ENCODE results near the gene PHC2. TPM values are rescaled to one million over a fixed set of nuclear protein-coding genes. Genes with fewer than 3 reads are reported as not detected.

PHC2 gene
- total and polyA plus RNA-seq, 2 of the 13 experiments (the other 11 are each of a cell fraction or from before 2014, with no cell fraction given), result 52.5 to 84.9 TPM

- TF ChIP-seq ZNF230 (CRISPR knock-in tag; IDR thresholded peaks at IDR 0.05), result peak; percentile 70; the same call in 1 of the 2 replicates
- 0 out of 2 replicates have a peak, but pooled peaks have one; percentile 6 for TF ChIP-seq HNF1B (CRISPR knock-in tag; IDR thresholded peaks at IDR 0.05)
- 0 out of 2 replicates have a peak, but pooled peaks have one; percentile 22 for TF ChIP-seq ZNF430 (CRISPR knock-in tag; IDR thresholded peaks at IDR 0.05)
- 0 out of 2 replicates have a peak, but pooled peaks have one; percentile 31 for TF ChIP-seq NFKBIZ (CRISPR knock-in tag; IDR thresholded peaks at IDR 0.05)
- TF ChIP-seq, protein P1, sequence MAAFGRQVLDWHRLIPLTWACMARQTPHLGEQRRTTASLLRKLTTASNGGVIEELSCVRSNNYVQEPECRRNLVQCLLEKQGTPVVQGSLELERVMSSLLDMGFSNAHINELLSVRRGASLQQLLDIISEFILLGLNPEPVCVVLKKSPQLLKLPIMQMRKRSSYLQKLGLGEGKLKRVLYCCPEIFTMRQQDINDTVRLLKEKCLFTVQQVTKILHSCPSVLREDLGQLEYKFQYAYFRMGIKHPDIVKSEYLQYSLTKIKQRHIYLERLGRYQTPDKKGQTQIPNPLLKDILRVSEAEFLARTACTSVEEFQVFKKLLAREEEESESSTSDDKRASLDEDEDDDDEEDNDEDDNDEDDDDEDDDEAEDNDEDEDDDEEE (CRISPR knock-in tag; IDR thresholded peaks at IDR 0.05), result 0 out of 2 replicates have a peak, but pooled peaks have one; percentile 38
Observed at GRCh38 chr1:33347650-33347992, 83.3 kb downstream of the PHC2 start (continued).

DNA sequence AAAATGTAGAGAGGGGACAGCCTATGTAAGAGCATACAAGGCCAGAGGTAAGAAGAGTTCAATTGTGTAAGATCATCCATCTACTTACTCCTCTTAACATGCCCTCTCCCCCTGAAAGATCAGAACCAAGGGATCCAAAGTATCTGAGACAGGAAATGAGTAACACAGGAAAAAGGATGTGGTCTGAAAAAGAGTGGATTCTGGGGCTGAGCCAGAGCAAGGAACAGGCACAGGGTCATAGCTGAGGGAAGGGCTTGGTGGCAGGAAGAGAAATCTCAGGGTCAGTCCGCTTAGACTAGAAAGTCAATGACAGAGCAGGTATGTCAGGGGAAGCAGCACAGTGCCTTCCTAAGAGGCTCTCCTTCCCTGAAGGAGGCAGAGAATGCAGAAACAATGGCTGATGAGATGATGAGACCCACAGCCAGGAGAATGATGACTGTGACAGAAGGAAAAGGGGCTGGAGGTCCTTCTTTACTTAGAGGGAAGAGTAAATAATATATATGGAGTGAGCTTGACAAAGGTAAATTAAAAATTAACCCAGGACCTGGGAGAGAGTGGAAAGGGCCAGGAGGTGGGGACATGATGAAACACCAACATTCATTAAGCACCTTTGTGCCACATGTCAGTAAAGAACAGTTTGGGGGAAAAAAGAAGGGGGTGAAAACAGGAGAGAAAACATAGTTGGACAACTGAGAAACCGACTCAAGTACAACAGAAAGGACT is 83.8 kb downstream of the PHC2 start:
- BruUV-seq (replicated peaks), result no TSS peak
- peaks cover 3% of the 10 kb centered on the region; the same call in 1 of the 2 replicates for H4K20me1 ChIP-seq (ENCODE audit: insufficient read depth, low read length)
- in situ Hi-C loops (cut with HindIII; ENCODE audit: extremely low pct_ligation_motif_present, low pct_unique_long_range_greater_than_20kb), result no loop called here
- TF ChIP-seq TMF1 (CRISPR knock-in tag; IDR thresholded peaks at IDR 0.05; ENCODE audit: low read depth), result no peak
- peak; percentile 73; the same call in 1 of the 2 replicates for TF ChIP-seq MEIS2 (CRISPR knock-in tag; IDR thresholded peaks at IDR 0.05)
- peak; percentile 45; the same call in 1 of the 2 replicates for TF ChIP-seq NCOR1 (IDR thresholded peaks at IDR 0.05; ENCODE audit: borderline replicate concordance, low read length)
- TF ChIP-seq HMG20B (CRISPR knock-in tag; conservative IDR thresholded peaks at IDR 0.05), result peak; percentile 44; the same call in 1 of the 2 replicates
- TF ChIP-seq, protein P2, sequence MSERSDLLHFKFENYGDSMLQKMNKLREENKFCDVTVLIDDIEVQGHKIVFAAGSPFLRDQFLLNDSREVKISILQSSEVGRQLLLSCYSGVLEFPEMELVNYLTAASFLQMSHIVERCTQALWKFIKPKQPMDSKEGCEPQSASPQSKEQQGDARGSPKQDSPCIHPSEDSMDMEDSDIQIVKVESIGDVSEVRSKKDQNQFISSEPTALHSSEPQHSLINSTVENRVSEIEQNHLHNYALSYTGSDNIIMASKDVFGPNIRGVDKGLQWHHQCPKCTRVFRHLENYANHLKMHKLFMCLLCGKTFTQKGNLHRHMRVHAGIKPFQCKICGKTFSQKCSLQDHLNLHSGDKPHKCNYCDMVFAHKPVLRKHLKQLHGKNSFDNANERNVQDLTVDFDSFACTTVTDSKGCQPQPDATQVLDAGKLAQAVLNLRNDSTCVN (CRISPR knock-in tag; IDR thresholded peaks at IDR 0.05; ENCODE audit: borderline replicate concordance), result 0 out of 2 replicates have a peak, but pooled peaks have one; percentile 22
- TF ChIP-seq TCF7 (IDR thresholded peaks at IDR 0.05; ENCODE audit: low read depth), result no peak; the same call in 1 of the 2 replicates
- TF ChIP-seq, protein P3, sequence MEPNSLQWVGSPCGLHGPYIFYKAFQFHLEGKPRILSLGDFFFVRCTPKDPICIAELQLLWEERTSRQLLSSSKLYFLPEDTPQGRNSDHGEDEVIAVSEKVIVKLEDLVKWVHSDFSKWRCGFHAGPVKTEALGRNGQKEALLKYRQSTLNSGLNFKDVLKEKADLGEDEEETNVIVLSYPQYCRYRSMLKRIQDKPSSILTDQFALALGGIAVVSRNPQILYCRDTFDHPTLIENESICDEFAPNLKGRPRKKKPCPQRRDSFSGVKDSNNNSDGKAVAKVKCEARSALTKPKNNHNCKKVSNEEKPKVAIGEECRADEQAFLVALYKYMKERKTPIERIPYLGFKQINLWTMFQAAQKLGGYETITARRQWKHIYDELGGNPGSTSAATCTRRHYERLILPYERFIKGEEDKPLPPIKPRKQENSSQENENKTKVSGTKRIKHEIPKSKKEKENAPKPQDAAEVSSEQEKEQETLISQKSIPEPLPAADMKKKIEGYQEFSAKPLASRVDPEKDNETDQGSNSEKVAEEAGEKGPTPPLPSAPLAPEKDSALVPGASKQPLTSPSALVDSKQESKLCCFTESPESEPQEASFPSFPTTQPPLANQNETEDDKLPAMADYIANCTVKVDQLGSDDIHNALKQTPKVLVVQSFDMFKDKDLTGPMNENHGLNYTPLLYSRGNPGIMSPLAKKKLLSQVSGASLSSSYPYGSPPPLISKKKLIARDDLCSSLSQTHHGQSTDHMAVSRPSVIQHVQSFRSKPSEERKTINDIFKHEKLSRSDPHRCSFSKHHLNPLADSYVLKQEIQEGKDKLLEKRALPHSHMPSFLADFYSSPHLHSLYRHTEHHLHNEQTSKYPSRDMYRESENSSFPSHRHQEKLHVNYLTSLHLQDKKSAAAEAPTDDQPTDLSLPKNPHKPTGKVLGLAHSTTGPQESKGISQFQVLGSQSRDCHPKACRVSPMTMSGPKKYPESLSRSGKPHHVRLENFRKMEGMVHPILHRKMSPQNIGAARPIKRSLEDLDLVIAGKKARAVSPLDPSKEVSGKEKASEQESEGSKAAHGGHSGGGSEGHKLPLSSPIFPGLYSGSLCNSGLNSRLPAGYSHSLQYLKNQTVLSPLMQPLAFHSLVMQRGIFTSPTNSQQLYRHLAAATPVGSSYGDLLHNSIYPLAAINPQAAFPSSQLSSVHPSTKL (CRISPR knock-in tag; IDR thresholded peaks at IDR 0.05), result peak; percentile 63

More for the DNA sequence above, 83.8 kb downstream of the PHC2 start:
- DNase-seq (ENCODE audit: low spot score) (peak; percentile 94), ATAC-seq (peak; percentile 73), FAIRE-seq (peak; percentile 88)
- H2AFZ ChIP-seq (ENCODE audit: low read length), result no peak overlapping the region
- H3K27ac ChIP-seq (ENCODE audit: extremely low read length, insufficient read depth, low read length), result peak overlapping the region; percentile 92
- 2% methylated on average over 2 of the region's 2 CpGs for WGBS (ENCODE audit: low lambda C conversion rate)
- POLR2A ChIA-PET, result interaction anchor here (0.9 to 2.7 kb wide), 11 partner anchors 8 to 165 kb away, joined by 3 to 16 read pairs (median 5); partner anchors contain the start of genes A3GALT2 and TRIM62
- H3K79me2 ChIP-seq (ENCODE audit: insufficient read depth, low read length), result peaks cover 69% of the 10 kb centered on the region
- peaks cover 82% of the 10 kb centered on the region for H3K4me1 ChIP-seq (ENCODE audit: insufficient read depth, low read length)
- peak overlapping the region; percentile 81 for H3K9ac ChIP-seq (ENCODE audit: insufficient read depth, low read depth, low read length)
- peaks cover 2 to 18% of the 10 kb centered on the region in 2 experiments; a peak in 2 of 5 replicates for H3K36me3 ChIP-seq (replicated peaks in 1 of 2; ENCODE audit: control insufficient read depth in 1 of 2, insufficient read depth in 2 of 2, low read length in 2 of 2)
- intact Hi-C loops (cut with micrococcal nuclease; ENCODE audit: unreplicated experiment), result loop anchor here (1.0 kb wide), 1 partner anchor 220 kb away; no protein-coding TSS in a partner anchor
- CTCF ChIA-PET (ENCODE audit: low intra/inter-chr PET ratio, low total read pairs), result no interaction called here
- peak overlapping the region; percentile 82 to 94 (median 88) for H3K4me3 ChIP-seq (replicated peaks in 1 of 3; ENCODE audit: insufficient read depth in 1 of 3, low read depth in 2 of 3, low read length in 3 of 3)
- H3K4me2 ChIP-seq (ENCODE audit: low read depth, low read length), result peak overlapping the region; percentile 88
- H3K27me3 ChIP-seq (ENCODE audit: control insufficient read depth in 1 of 2, insufficient read depth in 2 of 2, low read length in 2 of 2), result no peaks in the 10 kb centered on the region; a peak in 1 of 5 replicates
- no peaks in the 10 kb centered on the region for H3K9me3 ChIP-seq (ENCODE audit: low read length)

Data from HepG2 (cell line).